Erythroblast (primary cell): ENCODE measurements around the gene HCFC2.

Experiments used
- DNase-seq, 2 experiments: peaks; one replicate each; lab custom pipeline; 2025; lab: John Stamatoyannopoulos, UW
- GATA1 ChIP-seq: IDR thresholded peaks from 2 replicates; pipeline ENCODE4 v1.6.1; 2011; ENCODE audit warnings: low read depth, mild to moderate bottlenecking, control low read depth, low read length, moderate library complexity
- POLR2A ChIP-seq: IDR thresholded peaks from 2 replicates; pipeline ENCODE4 v1.6.1; 2011; ENCODE audit warnings: mild to moderate bottlenecking, low read length

Gene HCFC2

DNA sequence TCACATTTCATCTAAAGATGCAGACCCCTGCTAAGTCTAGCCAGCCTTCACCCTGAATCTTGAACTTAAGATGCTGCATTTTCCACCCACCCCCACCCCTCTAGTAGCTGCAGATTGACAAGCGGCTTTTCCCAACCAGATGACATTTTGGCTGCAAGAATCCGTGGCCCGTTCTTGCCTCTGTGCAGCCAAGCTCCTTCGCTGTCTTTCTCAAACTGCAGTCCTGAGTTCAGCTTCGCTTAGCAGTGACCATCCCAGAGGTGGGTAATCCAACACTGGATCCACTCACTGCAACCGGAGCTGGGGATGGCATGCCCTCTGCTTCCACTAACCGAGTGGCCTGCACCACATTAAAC, 74.4 kb downstream of the HCFC2 start:
- no peak for TF ChIP-seq POLR2A
- no peak for TF ChIP-seq GATA1
- peak in 1 of 2 experiments; percentile 41 for DNase-seq

DNA sequence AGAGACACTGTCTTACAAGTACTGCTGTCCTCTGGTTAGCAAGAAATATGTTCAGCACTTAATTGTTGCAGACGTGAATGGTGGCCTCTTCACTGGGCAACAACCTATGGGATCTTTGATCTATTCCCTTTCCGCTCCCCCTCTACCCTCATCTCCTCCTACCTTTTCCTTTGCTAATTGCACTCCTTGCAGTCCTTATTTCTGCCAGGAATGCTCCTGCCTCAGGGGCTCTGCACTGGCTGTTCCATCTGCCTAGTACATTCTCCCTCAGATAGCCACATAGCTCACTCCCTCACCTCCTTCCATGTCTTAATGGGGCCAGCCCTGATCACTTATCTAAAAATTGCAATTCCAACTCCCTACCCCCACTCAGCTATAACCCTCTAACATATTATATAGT, 78.2 kb downstream of the HCFC2 start:
- no peak for DNase-seq
- TF ChIP-seq GATA1 (no peak), POLR2A (no peak)

DNA sequence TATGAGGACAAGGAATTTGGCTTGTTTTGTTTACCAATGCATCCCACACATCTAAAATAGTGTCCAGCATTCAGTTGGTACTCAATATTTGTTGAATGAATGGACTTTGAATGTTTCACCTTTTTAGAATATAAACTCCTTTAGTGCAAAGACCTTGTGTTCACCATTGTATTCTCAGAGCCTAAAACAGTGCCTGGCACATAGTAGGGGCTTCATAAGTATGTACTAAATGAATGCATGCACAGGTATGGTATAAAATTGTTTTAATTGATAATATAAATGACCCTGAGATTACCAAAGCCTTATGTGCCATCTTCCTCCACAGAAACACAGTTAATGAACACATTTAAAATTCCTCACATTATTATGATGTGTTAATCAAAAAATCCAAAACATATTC, 78.7 kb downstream of the HCFC2 start:
- no peak for TF ChIP-seq GATA1
- TF ChIP-seq POLR2A, result no peak
- no peak for DNase-seq

DNA sequence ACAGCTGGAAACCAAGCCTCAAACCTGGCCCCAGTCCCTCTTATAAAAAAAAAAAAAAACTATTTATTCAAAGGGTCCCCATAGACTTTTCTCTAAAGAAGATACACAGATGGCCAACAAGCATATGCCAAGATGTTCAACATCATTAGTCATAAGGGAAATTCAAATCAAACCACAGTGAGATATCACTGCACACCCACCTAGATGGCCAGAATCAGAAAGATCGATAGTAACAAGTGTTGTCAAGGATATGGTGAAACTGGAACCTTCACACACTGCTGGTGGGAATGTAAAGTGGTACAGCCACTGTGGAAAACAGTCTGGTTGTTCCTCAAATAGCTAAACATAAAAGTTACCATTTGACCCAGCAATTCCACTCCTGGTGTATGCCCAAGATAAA, 79.6 kb downstream of the HCFC2 start:
- TF ChIP-seq GATA1, result no peak
- no peak for TF ChIP-seq POLR2A
- no peak for DNase-seq

DNA sequence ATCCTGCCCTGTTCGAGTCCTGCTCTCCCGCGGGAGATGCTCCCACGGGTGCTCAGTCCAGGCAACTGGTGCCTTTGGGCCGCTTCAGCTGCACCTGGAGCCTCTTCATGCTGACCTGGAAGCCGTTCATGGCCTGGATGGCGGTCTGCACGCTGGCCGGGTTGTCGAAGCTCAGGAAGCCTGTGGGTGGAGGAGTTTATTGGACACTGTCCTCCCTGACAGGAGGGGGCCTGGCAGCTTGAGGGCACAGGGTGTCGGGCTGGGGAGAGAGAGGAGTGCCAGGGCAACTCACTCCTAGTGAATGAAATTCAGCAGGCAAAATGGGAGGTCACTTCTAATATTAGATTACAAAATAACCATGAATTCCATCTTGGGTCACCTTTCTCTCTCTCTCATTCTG, 83.0 kb downstream of the HCFC2 start:
- no peak for DNase-seq
- TF ChIP-seq POLR2A, result no peak
- TF ChIP-seq GATA1, result no peak

DNA sequence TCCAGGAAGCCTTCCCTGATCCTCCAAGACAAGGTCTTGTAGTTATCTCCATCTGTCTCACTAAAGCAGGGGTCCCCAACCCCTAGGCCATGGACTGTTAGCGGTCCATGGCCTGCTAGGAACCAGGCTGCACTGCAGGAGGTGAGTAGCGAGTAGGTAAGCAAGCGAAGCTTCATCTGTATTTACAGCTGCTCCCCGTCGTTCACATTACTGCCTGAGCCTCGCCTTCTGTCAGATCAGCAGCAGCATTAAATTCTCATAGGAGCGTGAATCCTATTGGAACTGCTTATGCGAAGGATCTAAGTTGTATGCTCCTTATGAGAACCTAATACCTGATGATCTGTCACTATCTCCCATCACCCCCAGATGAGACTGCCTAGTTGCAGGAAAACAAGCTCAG, 86.1 kb downstream of the HCFC2 start:
- TF ChIP-seq POLR2A (no peak), GATA1 (no peak)
- DNase-seq, result no peak

DNA sequence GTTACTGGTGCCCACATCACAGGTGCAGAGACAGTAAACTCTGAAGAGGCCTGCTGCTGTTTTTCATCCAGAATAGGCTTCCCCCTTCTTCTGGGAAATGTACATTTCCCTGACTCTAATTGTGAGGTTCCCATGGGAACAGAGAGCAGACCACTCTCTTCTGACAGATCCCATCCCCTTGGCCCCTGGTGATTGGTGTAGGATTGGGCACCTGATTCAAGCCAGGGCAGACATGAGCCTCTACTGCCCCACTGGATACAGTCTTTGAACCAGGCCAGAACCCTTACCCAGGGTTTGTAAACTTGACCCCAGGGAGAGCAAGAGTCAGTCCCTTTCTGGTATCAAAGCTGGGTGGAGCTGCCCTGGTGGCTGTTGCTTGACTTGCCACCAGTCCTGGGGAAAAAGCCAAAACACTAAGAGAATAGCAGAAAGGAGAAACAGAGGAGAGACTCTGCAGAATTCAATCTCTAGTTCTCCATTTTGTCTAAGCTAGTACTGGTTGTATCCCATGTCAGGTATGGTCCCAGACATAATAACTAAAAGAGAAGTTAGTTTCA, 88.4 kb downstream of the HCFC2 start:
- TF ChIP-seq GATA1 (no peak), POLR2A (no peak)

DNA sequence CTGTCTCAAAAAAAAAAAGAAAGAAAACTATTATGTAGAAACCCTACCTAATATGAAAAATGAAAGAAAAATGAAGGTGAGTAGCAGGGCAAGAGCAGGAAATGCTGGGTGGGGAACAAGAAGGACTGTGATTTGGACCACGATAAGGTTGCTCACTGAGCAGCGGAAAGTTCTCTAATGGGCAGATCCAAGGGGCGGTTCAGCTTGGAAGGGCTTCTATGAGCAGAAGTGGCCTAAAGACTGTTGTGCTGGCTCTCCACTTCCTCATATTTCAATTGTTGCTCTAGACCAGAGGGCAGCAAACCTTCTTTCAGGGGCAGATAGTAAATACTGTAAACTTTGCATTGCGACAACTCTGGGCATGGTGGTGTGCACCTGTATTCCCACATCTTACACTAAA, 90.0 kb downstream of the HCFC2 start:
- TF ChIP-seq POLR2A (no peak), GATA1 (no peak)
- no peak for DNase-seq

More for the DNA sequence above, 88.4 kb downstream of the HCFC2 start:
- DNase-seq, result no peak

DNA sequence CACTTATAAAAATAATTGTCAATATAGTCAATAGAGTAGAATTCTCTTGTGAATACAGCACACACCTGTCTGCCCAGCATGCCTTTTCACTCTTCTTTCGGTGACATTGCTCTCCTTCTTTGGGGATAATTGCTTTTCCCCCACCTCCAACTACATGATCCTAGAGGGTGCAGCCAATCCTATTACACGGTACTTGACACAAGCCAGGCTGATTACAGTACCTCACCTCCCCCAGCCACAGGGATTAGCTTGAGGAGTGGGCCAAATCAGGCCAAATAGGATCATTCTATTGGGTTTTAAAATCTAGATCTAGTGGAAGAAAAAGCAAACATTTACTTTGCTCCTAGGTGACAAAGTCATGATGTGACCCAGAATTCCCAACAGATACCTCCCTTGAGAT, 90.5 kb downstream of the HCFC2 start:
- TF ChIP-seq GATA1 (no peak), POLR2A (no peak)
- DNase-seq, result no peak
